ENCODE data around the gene OR2T2.
"Not testable (repeated sequence)": the region's sequence is repeated elsewhere in the genome, so short reads cannot be mapped to it uniquely, and the experiment has no call there.

GRCh38 chr1:248428192-248428533, 17.3 kb upstream of the OR2T2 start:
- TF ChIP-seq EZH2 (IDR thresholded peaks at IDR 0.05; ENCODE audit: low read depth, low read length, severe bottlenecking); CTCF (IDR thresholded peaks at IDR 0.05; ENCODE audit: control extremely low read depth in 1 of 3, insufficient read depth in 1 of 3, low read depth in 1 of 3, low read length in 3 of 3); BACH1 (IDR thresholded peaks at IDR 0.05; ENCODE audit: low read length); KDM4A (IDR thresholded peaks at IDR 0.05; ENCODE audit: low read depth, low read length, severe bottlenecking); POLR2AphosphoS5 (IDR thresholded peaks at IDR 0.05; ENCODE audit: low read depth, low read length); SP2 (IDR thresholded peaks at IDR 0.05; ENCODE audit: low read length); SIX5 (IDR thresholded peaks at IDR 0.05; ENCODE audit: low read depth, low read length); BCL11A (IDR thresholded peaks at IDR 0.05; ENCODE audit: low read depth in 2 of 2, low read length in 2 of 2); POLR2A (IDR thresholded peaks at IDR 0.05; ENCODE audit: control extremely low read depth in 1 of 2, low read depth in 2 of 2, low read length in 2 of 2); RBBP5 (IDR thresholded peaks at IDR 0.05; ENCODE audit: borderline replicate concordance, low read depth, low read length); RAD21 (IDR thresholded peaks at IDR 0.05 in 1 of 2, conservative IDR thresholded peaks at IDR 0.05 in 1 of 2; ENCODE audit: low read depth in 2 of 2, low read length in 2 of 2); JUN (IDR thresholded peaks at IDR 0.05; ENCODE audit: low read depth, low read length); SP1 (IDR thresholded peaks at IDR 0.05; ENCODE audit: low read depth, low read length): not testable (repeated sequence)

All from H1 (cell line).